Neural crest cell (in vitro differentiated cells): ENCODE data around the gene PHF21B. TPM values are rescaled to one million over a fixed set of nuclear protein-coding genes. Genes with fewer than 3 reads are reported as not detected.

Experiments
- DNase-seq: peaks from one replicate; pipeline ENCODE4 v3.0.0; 2021; ENCODE audit warnings: low read depth, mixed read lengths, low spot score
- H3K27ac Mint-ChIP-seq: one replicate; pipeline ENCODE4 v1.8.0; 2021; ENCODE audit warnings: mild to moderate bottlenecking, mixed read lengths; ENCODE audit not compliant: unreplicated experiment
- H3K27me3 Mint-ChIP-seq: 2 replicates; pipeline ENCODE4 v1.8.0; 2021; ENCODE audit warnings: low read depth, mild to moderate bottlenecking, mixed read lengths
- H3K36me3 Mint-ChIP-seq: 2 replicates; pipeline ENCODE4 v1.8.0; 2021; ENCODE audit warnings: low read depth, mild to moderate bottlenecking, mixed read lengths
- H3K4me1 Mint-ChIP-seq: 2 replicates; pipeline ENCODE4 v1.8.0; 2021; ENCODE audit warnings: mixed read lengths
- H3K4me3 Mint-ChIP-seq: one replicate; pipeline ENCODE4 v1.8.0; 2021; ENCODE audit warnings: mild to moderate bottlenecking, mixed read lengths
- H3K9me3 Mint-ChIP-seq: 2 replicates; pipeline ENCODE4 v1.8.0; 2021; ENCODE audit warnings: mixed read lengths
- total RNA-seq: library from RNA; stranded (reverse); gene quantifications from 2 replicates; pipeline ENCODE4 v1.2.1, GENCODE V29; 2021
- TF ChIP-seq, protein P1 (sequence below): fragments of 200-600 bp; sonication (generic); conservative IDR thresholded peaks from 2 replicates; pipeline ENCODE4 v1.5.0; 2021; ENCODE audit warnings: antibody characterized with exemption, mild to moderate bottlenecking

Gene PHF21B
- total RNA-seq, 1 donor from 2014 or later, result 40.4 TPM

DNA sequence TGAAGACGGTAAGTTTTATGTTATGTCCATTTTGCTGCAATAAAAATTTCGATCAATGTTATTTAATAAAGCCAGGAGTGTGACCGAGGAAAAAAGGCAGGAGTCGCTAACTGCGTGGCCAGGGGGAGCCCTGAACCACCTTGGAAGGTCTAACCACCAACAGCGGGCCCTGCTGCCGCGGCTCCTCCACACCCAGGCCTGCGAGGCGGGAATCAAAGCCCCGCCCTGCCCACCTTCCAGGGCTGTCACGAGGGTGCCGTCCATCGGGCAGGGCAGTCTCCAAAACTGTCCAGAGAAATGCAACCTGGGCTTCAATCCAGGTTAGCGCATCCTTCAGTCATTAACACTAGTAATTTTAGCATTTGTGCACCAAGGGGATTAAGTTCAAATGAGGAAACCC is 19.0 kb downstream of the PHF21B start:
- peaks cover 12% of the 10 kb centered on the region for H3K36me3 Mint-ChIP-seq
- no peak for DNase-seq
- no peak overlapping the region for H3K4me3 Mint-ChIP-seq
- TF ChIP-seq, protein P1, sequence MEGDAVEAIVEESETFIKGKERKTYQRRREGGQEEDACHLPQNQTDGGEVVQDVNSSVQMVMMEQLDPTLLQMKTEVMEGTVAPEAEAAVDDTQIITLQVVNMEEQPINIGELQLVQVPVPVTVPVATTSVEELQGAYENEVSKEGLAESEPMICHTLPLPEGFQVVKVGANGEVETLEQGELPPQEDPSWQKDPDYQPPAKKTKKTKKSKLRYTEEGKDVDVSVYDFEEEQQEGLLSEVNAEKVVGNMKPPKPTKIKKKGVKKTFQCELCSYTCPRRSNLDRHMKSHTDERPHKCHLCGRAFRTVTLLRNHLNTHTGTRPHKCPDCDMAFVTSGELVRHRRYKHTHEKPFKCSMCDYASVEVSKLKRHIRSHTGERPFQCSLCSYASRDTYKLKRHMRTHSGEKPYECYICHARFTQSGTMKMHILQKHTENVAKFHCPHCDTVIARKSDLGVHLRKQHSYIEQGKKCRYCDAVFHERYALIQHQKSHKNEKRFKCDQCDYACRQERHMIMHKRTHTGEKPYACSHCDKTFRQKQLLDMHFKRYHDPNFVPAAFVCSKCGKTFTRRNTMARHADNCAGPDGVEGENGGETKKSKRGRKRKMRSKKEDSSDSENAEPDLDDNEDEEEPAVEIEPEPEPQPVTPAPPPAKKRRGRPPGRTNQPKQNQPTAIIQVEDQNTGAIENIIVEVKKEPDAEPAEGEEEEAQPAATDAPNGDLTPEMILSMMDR, result no peak
- peak overlapping the region; percentile 13 for H3K27ac Mint-ChIP-seq
- H3K4me1 Mint-ChIP-seq, result peaks cover 20% of the 10 kb centered on the region
- no peaks in the 10 kb centered on the region for H3K27me3 Mint-ChIP-seq
- no peaks in the 10 kb centered on the region for H3K9me3 Mint-ChIP-seq

DNA sequence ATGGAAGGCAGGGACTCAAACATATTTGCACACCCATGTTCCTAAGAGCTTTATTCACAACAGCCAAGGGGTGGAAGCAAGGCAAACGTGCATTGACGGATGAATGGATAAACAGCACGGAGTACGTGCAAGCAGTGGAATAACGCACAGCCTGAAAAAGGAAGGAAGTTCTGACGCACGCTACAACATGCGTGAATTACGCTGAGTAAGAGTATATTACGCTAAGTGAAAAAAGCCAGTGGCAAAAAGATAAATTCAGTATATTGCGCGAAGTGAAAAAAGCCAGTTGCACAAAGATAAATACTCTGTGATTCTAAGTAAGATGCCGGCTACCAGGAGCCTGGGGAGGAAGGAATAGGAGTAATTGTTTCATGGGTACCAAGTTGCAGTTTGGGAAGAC is 19.5 kb downstream of the PHF21B start:
- Mint-ChIP-seq H3K4me3 (no peak overlapping the region), H3K27ac (no peak overlapping the region), H3K9me3 (no peaks in the 10 kb centered on the region), H3K36me3 (peaks cover 12% of the 10 kb centered on the region), H3K27me3 (no peaks in the 10 kb centered on the region), H3K4me1 (peaks cover 18% of the 10 kb centered on the region)
- no peak for DNase-seq
- TF ChIP-seq, protein P1, result no peak

DNA sequence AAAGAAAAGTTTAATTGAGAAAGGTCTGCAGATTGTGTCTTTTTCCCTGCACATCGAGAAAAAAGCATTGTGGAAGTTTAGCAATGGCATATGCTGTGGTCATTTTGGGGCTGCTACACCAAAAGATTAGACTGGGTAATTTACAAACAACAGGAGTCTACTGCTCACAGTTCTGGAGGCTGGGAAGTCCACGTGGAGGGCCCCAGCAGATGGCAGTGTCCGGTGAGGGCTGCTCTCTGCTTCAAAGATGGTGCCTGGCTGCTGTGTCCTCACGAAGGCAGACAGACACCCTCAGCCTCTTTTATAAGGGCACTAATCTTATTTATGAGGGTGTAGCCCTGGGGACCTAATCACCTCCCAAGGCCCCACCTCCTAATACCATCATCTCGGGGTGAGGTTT is 21.1 kb downstream of the PHF21B start:
- Mint-ChIP-seq H3K27me3 (no peaks in the 10 kb centered on the region), H3K4me1 (peaks cover 10% of the 10 kb centered on the region), H3K9me3 (peaks cover 5% of the 10 kb centered on the region), H3K36me3 (peaks cover 23% of the 10 kb centered on the region), H3K4me3 (no peak overlapping the region), H3K27ac (no peak overlapping the region)
- DNase-seq, result no peak
- TF ChIP-seq, protein P1, result no peak

DNA sequence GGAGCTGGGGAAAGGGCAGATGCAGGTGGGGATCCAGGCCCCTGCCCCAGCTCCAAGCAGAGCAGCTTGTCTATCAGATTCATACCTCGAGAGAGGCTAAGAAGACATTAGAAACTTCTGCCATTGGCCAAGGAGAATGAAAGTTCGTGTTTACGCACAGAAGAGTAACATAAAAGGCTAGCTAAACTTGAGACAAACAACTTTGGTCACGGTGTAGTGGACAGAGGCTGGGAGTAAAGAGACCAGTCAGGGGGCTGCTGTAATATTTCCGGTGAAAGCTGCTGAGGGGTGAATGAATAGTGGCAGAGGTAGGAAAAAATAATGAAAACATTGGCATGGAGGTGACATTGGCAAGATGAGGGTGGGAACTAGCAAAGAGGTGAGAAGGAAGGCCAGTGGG is 22.9 kb downstream of the PHF21B start:
- Mint-ChIP-seq H3K36me3 (peaks cover 23% of the 10 kb centered on the region), H3K9me3 (peaks cover 5% of the 10 kb centered on the region), H3K4me3 (no peak overlapping the region), H3K4me1 (peaks cover 24% of the 10 kb centered on the region), H3K27ac (no peak overlapping the region), H3K27me3 (no peaks in the 10 kb centered on the region)
- DNase-seq, result no peak
- TF ChIP-seq, protein P1, result no peak

DNA sequence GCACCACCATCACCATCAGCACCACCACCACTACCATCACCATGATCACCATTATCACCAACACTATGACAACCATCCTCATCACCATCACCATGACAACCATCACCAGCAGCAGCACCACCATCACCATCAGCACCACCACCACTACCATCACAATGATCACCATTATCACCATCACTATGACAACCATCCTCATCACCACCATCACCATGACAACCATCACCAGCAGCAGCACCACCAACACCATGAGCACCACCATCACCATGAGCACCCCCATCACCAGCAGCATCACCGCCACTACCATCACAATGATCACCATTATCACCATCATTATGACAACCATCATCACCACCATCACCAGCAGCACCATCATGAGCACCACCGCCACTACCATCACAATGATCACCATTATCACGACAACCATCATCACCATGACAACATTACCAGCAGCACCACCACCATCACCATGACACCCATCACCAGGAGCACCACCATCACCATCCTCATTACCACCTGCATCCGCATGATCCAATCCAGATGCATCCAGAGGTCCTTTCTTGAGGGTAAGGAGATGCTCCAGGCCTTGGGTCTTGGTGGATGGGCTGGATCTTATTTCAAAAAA is 23.8 kb downstream of the PHF21B start:
- no peaks in the 10 kb centered on the region for H3K27me3 Mint-ChIP-seq
- TF ChIP-seq, protein P1, result no peak
- peaks cover 23% of the 10 kb centered on the region for H3K36me3 Mint-ChIP-seq
- H3K9me3 Mint-ChIP-seq, result peaks cover 5% of the 10 kb centered on the region
- H3K4me3 Mint-ChIP-seq, result no peak overlapping the region
- DNase-seq, result no peak
- peaks cover 26% of the 10 kb centered on the region for H3K4me1 Mint-ChIP-seq
- no peak overlapping the region for H3K27ac Mint-ChIP-seq
